SH-SY5Y (cell line): Measurements from ENCODE around the gene COPG2.

Experiments used
- GATA2 ChIP-seq: IDR thresholded peaks from 2 replicates; pipeline ENCODE4 v1.6.1; 2011; ENCODE audit warnings: mild to moderate bottlenecking, low read depth, low read length
- GATA3 ChIP-seq: IDR thresholded peaks from 2 replicates; pipeline ENCODE4 v1.6.1; 2011; ENCODE audit warnings: low read depth, mild to moderate bottlenecking, low read length, moderate library complexity

DNA sequence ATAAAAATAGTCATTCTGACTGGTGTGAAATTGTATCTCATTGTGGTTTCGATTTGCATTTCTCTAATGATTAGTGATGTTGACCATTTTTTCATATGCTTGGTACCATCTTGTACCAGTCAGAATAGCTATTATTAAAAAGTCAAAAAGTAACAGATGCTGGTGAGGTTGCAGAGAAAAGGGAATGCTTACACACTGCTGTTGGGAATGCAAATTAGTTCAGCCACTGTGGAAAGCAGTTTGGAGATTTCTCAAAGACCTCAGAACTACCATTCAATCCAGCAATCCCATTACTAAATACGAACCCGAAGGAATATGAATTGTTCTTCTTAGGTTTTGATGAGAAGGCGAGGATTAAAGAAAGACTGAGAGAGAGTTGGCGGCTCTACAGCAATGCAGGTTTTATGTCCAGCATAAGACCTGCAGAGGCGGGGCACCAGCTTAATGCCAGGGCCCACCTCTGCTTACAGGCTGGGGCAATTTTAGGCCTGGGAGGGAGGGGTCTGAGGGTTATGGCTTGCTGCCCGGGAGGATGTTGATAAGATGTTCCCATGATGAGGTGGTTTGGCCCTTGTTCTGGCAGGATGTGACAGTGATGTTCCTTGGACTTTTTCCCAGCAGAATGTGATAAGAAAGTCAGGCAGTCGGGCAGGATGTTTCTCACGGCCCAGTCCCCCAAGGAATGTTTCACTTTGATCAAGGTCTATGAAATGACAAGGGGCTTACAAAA, 102.2 kb downstream of the COPG2 start:
- TF ChIP-seq GATA2 (no peak), GATA3 (no peak)
